A549 (cell line): Measurements from ENCODE around the gene NUP214.

Experiments used
- BHLHE40 ChIP-seq: IDR thresholded peaks from 2 replicates; pipeline ENCODE4 v1.6.1; 2012; ENCODE audit warnings: low read depth, low read length, inconsistent platforms
- HDAC2 ChIP-seq: fragments of 200-600 bp; sonication (generic); IDR thresholded peaks from 2 replicates; pipeline ENCODE4 v1.6.1; 2016
- HEYL ChIP-seq: fragments of 250-450 bp; sonication (Bioruptor Pico); IDR thresholded peaks from 2 replicates; pipeline ENCODE4 v1.8.0; 2021; ENCODE audit warnings: mild to moderate bottlenecking, moderate library complexity
- RAD21 ChIP-seq, 2 experiments: fragments of >200 bp in 1 of 2; sonication (Bioruptor Twin) in 1 of 2; formaldehyde crosslinking in 1 of 2; IDR thresholded peaks in 1 of 2; conservative IDR thresholded peaks in 1 of 2; 2 replicates in 1 of 2; 3 replicates in 1 of 2; pipeline ENCODE4 v1.6.1; 2012 to 2018; ENCODE audit warnings: inconsistent platforms in 1 of 2
- SREBF2 ChIP-seq: fragments of 450-650 bp; IDR thresholded peaks from 2 replicates; pipeline ENCODE4 v1.6.1; 2014; ENCODE audit warnings: mild to moderate bottlenecking, moderate library complexity
- TF ChIP-seq, protein P1 (sequence below): fragments of >200 bp; sonication (Bioruptor Twin); formaldehyde crosslinking; IDR thresholded peaks from 3 replicates; pipeline ENCODE4 v1.5.1; 2016
- TF ChIP-seq, protein P2 (sequence below): fragments of 200-600 bp; sonication (generic); IDR thresholded peaks from 2 replicates; pipeline ENCODE4 v1.6.1; 2016; ENCODE audit warnings: antibody characterized with exemption, mild to moderate bottlenecking, moderate library complexity

DNA sequence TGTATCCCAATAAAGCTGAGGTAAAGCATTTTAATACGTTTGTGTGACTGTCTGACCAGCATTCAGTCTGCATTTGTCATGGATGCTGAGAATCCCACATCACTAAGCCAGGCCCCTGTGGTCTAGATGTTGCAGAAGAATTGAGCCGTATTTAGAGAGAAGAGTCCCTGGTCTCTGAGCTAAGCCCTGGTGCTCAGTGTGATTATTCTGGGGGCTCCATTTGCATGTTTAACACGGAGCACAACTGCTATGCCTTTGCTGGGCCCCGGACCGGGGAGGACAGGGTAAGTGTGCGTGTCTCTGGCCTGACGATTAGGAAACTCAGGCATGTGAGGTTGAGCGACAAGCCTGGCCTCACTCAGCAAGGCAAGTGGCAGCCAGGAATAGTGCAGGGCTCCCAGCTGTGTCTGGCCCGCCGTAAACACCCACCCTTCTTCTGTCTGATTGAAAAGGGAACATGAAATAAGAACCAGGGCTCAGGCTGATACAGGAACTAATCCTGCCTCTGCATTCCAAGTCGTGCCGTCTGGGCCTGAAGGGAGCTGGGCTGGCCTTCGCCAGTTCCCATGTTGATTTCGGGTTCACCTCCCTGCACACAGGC is 128.6 kb downstream of the NUP214 start:
- TF ChIP-seq HDAC2 (no peak), SREBF2 (no peak), BHLHE40 (no peak), RAD21 (conservative IDR thresholded peaks at IDR 0.05 in 1 of 2, IDR thresholded peaks at IDR 0.05 in 1 of 2) (no peak), HEYL (CRISPR knock-in tag) (no peak)
- TF ChIP-seq, protein P1, sequence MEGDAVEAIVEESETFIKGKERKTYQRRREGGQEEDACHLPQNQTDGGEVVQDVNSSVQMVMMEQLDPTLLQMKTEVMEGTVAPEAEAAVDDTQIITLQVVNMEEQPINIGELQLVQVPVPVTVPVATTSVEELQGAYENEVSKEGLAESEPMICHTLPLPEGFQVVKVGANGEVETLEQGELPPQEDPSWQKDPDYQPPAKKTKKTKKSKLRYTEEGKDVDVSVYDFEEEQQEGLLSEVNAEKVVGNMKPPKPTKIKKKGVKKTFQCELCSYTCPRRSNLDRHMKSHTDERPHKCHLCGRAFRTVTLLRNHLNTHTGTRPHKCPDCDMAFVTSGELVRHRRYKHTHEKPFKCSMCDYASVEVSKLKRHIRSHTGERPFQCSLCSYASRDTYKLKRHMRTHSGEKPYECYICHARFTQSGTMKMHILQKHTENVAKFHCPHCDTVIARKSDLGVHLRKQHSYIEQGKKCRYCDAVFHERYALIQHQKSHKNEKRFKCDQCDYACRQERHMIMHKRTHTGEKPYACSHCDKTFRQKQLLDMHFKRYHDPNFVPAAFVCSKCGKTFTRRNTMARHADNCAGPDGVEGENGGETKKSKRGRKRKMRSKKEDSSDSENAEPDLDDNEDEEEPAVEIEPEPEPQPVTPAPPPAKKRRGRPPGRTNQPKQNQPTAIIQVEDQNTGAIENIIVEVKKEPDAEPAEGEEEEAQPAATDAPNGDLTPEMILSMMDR: no peak
- TF ChIP-seq, protein P2, sequence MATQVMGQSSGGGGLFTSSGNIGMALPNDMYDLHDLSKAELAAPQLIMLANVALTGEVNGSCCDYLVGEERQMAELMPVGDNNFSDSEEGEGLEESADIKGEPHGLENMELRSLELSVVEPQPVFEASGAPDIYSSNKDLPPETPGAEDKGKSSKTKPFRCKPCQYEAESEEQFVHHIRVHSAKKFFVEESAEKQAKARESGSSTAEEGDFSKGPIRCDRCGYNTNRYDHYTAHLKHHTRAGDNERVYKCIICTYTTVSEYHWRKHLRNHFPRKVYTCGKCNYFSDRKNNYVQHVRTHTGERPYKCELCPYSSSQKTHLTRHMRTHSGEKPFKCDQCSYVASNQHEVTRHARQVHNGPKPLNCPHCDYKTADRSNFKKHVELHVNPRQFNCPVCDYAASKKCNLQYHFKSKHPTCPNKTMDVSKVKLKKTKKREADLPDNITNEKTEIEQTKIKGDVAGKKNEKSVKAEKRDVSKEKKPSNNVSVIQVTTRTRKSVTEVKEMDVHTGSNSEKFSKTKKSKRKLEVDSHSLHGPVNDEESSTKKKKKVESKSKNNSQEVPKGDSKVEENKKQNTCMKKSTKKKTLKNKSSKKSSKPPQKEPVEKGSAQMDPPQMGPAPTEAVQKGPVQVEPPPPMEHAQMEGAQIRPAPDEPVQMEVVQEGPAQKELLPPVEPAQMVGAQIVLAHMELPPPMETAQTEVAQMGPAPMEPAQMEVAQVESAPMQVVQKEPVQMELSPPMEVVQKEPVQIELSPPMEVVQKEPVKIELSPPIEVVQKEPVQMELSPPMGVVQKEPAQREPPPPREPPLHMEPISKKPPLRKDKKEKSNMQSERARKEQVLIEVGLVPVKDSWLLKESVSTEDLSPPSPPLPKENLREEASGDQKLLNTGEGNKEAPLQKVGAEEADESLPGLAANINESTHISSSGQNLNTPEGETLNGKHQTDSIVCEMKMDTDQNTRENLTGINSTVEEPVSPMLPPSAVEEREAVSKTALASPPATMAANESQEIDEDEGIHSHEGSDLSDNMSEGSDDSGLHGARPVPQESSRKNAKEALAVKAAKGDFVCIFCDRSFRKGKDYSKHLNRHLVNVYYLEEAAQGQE: no peak
